ENCODE data around the gene MID1IP1. TPM values are rescaled to one million over a fixed set of nuclear protein-coding genes. Genes with fewer than 3 reads are reported as not detected.

MID1IP1 gene
- total and polyA plus RNA-seq, 2 of the 13 experiments (the other 11 are each of a cell fraction or from before 2014, with no cell fraction given): 35.7 to 36.1 TPM

DNA sequence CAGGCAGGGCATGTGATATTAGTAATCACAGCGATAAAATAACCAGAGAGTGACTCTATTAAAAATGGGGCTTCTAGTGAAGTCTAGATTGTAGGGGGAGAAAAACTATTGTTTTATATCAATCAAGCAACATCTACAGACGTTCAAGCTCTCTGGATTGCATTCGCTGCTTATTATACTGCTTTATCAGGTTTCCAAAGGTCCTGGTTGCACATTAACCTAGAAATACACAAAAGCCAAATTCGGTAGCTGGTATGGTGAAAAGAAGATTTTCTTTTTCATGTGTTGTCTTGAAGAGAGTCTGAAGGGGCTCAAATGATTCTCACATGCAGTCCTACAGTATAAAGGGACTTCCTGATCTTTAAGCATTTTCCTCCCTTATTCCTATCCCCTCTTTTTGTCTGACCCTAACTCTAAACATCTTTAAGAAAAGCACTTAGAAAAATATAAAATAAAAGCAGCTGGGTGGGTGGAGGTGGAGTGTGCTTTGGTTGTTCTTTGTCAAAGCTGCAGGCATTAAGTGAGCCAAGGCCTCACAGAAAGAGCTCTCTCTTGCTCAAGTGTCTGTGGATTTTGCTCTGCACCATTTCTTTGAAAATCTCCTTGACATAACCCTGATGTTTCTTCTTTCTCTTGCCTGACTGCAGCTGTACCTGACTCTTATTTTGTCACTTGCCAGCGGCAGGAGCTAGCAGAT, 46.1 kb downstream of the MID1IP1 start:
- no peak for DNase-seq (ENCODE audit: low spot score)
- H3K4me3 ChIP-seq (replicated peaks in 1 of 3; ENCODE audit: insufficient read depth in 1 of 3, low read depth in 2 of 3, low read length in 3 of 3): no peak overlapping the region
- in situ Hi-C loops (cut with HindIII; ENCODE audit: extremely low pct_ligation_motif_present, low pct_unique_long_range_greater_than_20kb) (no loop called here), intact Hi-C loops (cut with micrococcal nuclease; ENCODE audit: unreplicated experiment) (loop anchor here (5.0 kb wide), 1 partner anchor 1665 kb away; no protein-coding TSS in a partner anchor)
- no peak overlapping the region for H3K9ac ChIP-seq (ENCODE audit: insufficient read depth, low read depth, low read length)
- peak overlapping the region; percentile 18; the same call in 1 of the 2 replicates for H3K4me2 ChIP-seq (ENCODE audit: low read depth, low read length)
- no peaks in the 10 kb centered on the region for H3K27me3 ChIP-seq (ENCODE audit: control insufficient read depth in 1 of 2, insufficient read depth in 2 of 2, low read length in 2 of 2)
- H3K36me3 ChIP-seq (replicated peaks in 1 of 2; ENCODE audit: control insufficient read depth in 1 of 2, insufficient read depth in 2 of 2, low read length in 2 of 2): no peaks in the 10 kb centered on the region
- ChIA-PET POLR2A (no interaction called here), CTCF (ENCODE audit: low intra/inter-chr PET ratio, low total read pairs) (no interaction called here)
- H3K27ac ChIP-seq (ENCODE audit: extremely low read length, insufficient read depth, low read length): no peak overlapping the region
- H3K4me1 ChIP-seq (ENCODE audit: insufficient read depth, low read length): peaks cover 18% of the 10 kb centered on the region
- H4K20me1 ChIP-seq (ENCODE audit: insufficient read depth, low read length): no peaks in the 10 kb centered on the region
- 3% methylated on average over 4 of the region's 5 CpGs for WGBS (ENCODE audit: low lambda C conversion rate)
- no peak for ATAC-seq
- FAIRE-seq: peak; percentile 64
- no peak overlapping the region for H2AFZ ChIP-seq (ENCODE audit: low read length)
- no peaks in the 10 kb centered on the region for H3K79me2 ChIP-seq (ENCODE audit: insufficient read depth, low read length)
- no peaks in the 10 kb centered on the region for H3K9me3 ChIP-seq (ENCODE audit: low read length)
- no TSS peak for BruUV-seq (replicated peaks)
- TF ChIP-seq E2F5 (CRISPR knock-in tag; conservative IDR thresholded peaks at IDR 0.05) (no peak), ZNF816 (CRISPR knock-in tag; IDR thresholded peaks at IDR 0.05; ENCODE audit: borderline replicate concordance) (no peak), ZFP91 (CRISPR knock-in tag; IDR thresholded peaks at IDR 0.05; ENCODE audit: borderline replicate concordance) (no peak)
- TF ChIP-seq, protein P1, sequence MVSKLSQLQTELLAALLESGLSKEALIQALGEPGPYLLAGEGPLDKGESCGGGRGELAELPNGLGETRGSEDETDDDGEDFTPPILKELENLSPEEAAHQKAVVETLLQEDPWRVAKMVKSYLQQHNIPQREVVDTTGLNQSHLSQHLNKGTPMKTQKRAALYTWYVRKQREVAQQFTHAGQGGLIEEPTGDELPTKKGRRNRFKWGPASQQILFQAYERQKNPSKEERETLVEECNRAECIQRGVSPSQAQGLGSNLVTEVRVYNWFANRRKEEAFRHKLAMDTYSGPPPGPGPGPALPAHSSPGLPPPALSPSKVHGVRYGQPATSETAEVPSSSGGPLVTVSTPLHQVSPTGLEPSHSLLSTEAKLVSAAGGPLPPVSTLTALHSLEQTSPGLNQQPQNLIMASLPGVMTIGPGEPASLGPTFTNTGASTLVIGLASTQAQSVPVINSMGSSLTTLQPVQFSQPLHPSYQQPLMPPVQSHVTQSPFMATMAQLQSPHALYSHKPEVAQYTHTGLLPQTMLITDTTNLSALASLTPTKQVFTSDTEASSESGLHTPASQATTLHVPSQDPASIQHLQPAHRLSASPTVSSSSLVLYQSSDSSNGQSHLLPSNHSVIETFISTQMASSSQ (IDR thresholded peaks at IDR 0.05; ENCODE audit: low read depth): 0 out of 2 replicates have a peak, but pooled peaks have one; percentile 26
- TF ChIP-seq, protein P1 (CRISPR knock-in tag; IDR thresholded peaks at IDR 0.05; ENCODE audit: borderline replicate concordance): no peak
